NCI-H2081 (cell line): ENCODE data around the gene KCNK6.
"Not testable (repeated sequence)": the region's sequence is repeated elsewhere in the genome, so short reads cannot be mapped to it uniquely, and the experiment has no call there.

Experiments
- DNase-seq, 2 experiments: peaks; one replicate each; lab custom pipeline; 2025; lab: John Stamatoyannopoulos, UW

The KCNK6 gene

DNA sequence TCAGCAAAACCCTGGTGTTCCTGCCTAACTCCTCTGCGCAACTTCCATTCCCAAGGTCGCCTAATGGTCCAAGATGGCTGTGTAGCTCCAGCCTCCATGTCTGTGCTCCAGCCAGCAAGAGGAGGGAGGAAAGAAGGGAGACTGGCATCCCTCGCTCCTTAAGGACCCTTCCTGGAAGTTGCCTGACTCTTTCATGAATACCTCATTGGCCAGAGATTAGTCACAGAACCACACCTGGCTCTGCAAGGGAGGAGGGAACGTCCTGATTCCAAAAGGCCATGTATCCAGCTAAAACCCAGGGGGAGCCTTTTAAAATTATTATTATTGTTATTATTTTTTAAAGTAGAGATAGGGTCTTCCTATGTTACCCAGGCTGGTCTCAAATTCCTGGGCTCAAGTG lies 4.8 kb downstream of the KCNK6 start:
- no peak for DNase-seq

DNA sequence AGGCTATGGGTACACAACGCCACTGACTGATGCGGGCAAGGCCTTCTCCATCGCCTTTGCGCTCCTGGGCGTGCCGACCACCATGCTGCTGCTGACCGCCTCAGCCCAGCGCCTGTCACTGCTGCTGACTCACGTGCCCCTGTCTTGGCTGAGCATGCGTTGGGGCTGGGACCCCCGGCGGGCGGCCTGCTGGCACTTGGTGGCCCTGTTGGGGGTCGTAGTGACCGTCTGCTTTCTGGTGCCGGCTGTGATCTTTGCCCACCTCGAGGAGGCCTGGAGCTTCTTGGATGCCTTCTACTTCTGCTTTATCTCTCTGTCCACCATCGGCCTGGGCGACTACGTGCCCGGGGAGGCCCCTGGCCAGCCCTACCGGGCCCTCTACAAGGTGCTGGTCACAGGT lies 6.9 kb downstream of the KCNK6 start:
- no peak for DNase-seq

DNA sequence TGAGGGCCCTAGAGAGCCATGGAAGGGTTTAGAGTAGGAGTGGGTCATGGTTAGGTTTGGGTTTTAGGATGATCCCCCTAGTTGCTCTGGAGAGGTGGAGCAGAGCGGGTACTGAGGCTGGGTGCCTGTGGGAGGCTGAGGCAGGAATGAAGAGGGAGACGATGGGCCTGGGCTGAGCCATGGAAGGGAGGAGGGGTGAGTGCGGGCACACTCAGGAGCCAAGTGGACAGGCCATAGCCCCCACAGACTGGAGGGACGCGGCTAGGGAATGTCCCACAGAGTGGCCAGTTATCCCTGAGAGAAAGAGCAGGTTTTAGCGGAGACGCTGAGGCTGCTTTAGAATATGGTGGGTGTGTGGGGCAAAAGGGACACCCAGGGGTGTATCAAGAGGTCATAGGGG lies 10.0 kb downstream of the KCNK6 start:
- no peak for DNase-seq

DNA sequence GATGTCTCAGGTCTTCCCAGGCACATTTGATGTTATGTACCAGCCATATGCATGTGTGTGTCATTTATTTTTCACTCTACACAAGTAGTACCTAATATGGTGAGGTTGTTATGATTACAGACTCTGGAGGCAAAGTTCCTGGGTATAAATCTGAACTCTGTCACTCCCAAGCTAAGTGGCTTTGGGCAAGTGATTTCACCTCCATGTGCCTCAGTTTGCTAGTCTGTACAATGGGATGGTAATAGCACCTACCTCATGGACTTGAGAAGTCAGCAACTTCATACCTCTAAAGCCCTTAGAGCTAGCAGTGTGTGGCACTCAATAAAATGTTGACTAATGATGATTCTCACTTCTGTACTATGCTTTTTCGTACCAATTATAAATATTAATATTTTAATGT lies 12.1 kb downstream of the KCNK6 start:
- no peak for DNase-seq

DNA sequence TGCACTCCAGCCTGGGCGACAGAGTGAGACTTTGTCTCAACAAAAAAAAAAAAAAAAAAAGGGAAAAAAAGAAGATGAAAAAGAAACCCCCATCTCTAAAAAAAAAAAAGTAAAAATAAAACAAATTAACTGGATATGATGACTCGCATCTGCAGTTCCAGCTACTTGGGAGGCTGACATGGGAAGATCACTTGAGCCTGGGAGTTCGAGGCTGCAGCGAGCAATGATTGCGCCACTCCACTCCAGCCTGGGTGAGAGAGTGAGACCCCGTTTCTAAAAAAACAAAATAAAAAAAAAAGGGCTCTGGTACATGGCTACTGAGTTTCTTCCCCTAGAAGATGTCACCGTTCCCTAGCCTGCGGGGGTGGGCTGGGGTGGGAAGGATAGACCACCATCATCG lies 13.6 kb downstream of the KCNK6 start:
- DNase-seq, result no peak

DNA sequence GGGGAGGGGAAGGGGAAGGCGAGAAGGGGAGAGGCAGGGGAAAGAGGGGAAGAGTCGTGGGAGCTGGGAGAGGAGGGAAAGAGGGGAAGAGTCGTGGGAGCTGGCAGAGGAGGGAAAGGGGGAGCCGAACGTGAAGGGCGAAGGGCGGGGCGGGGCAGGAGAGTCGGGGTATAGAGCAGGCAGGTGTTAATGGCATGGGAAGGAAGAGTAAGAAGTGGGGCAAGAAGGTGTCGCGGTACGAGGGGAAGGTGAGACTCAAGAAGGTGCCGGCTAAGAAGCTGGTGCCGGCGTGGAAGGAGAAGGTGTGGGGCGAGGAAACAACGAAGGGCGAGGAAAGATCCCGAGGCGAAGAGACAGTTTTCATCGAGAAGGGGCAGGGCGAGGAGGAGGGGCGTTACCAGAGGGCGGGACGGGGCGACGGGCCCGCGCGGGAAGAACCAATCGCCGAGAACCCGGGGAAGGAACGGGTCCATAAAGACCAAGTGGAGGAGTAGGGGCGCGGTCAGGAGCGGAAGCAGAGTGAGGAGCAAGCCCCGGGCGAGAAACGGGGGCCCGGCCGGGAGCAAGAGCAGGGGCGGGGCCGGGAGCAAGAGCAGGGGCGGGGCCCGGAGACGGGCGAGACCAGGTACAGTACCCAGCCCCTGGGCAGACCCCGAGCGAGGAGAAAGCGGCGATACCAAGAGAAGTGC lies 16.4 kb downstream of the KCNK6 start:
- peak; percentile 91 to 92 for DNase-seq

DNA sequence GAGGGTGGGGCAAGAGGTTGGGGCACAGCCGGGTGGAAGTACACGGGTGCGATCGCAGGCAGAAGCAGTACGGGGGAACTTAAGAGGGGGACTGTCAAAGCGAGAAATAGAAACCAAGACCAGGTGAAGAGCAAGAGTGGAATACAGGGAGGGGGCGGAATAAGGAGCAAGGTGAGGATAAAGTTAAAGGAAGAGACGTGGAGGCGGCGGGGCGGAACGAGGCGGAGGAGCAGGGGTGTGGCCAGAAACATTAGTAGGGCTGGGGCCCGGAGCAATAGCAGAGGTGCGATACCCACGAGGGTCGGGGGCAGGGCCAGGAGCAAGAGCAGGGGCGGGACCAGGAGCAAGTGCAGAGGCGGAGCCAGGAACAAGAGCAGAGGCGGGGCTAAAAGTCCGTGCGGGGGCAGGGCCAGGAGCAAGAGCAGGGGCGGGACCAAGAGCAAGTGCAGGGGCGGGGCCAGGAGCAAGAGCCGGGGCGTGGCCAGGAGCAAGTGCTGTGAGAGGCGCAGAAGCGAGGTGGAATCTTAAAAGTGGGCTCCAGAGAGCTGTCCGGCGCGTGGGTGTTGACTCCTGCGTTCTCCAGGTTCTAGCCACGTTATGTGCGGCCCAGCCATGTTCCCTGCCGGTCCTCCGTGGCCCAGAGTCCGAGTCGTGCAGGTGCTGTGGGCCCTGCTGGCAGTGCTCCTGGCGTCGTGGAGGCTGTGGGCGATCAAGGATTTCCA lies 17.2 kb downstream of the KCNK6 start:
- DNase-seq, result peak; percentile 80 to 90

DNA sequence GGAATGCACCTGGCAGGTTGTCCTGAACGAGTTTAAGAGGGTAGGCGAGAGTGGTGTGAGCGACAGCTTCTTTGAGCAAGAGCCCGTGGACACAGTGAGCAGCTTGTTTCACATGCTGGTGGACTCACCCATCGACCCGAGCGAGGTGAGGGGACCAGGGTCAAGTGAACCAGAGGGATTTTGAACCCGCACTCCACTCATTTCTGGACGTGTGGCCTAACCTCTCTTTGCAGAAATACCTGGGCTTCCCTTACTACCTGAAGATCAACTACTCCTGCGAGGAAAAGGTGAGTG lies 17.7 kb downstream of the KCNK6 start:
- DNase-seq, result no peak

DNA sequence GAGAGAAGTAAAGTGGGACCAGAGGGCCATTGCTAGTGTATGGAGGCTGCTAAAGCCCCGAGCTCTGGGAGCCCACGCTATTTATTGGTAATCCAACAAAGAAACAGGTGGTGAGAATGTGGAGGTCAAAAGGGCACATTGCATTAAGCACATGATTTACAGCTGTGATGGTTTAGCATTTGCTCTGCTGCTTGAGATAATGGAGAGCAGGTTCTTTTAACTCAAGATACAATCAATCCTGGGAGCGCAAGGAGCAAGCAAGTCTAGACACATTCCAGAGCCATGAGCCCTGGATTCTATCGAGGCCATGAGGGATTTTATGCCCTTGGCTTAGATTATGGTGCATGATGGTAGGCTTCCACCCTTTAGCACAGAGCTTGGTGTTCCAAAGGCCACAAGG lies 19.4 kb downstream of the KCNK6 start:
- DNase-seq, result not testable (repeated sequence)

DNA sequence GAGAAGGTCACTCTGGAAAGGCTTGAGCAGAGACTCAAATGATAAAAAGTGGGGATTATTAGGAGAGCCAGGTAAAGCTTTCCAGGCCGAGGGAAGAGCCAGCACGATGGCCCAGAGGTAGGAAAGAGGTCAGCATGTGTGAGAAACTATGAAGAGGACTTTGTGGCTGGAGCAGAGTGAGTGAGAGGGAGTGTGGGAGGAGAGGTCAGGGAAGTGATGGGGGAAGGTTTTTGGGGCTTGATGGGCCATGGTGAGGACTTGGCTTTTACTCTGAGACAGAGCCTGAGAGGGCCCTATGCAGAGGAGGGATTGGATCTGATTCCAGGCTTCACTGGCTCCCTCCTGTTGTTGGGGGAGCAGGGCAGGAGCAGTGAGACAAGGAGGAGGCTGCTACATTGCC lies 21.3 kb downstream of the KCNK6 start:
- DNase-seq, result no peak

DNA sequence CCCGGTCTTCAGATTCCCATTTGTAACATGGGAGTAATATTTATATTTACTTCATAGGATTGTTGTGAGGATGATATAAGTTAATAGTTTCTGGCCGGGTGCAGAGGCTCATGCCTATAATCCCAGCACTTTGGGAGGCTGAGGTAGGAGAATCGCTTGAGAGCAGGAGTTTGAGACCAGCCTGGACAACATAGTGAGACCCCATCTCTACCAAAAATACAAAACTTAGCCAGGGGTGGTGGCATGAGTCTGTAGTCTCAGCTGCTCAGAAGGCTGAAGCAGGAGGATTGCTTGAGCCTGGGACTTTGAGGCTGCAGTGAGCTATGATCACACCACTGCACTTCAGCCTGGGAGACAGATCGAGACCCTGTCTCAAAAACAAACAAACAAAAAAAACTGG lies 27.2 kb downstream of the KCNK6 start:
- DNase-seq, result no peak

DNA sequence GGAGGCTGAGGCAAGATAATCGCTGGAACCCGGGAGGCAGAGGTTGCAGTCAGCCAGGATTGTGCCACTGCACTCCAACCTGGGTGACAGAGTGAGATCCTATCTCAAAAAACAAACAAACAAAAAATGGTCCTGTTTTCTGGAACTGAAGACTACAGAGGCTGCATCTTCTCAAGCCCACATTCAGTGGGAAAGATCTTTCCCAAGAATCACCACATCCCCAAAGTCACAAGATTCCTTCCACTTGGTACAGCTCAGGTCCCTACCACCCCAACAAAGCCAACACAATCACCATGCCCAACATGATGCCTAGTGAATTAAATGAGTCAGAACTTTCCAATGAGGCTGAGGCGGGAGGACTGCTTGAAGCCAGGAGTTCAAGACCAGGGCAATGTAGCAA lies 31.2 kb downstream of the KCNK6 start:
- no peak for DNase-seq

DNA sequence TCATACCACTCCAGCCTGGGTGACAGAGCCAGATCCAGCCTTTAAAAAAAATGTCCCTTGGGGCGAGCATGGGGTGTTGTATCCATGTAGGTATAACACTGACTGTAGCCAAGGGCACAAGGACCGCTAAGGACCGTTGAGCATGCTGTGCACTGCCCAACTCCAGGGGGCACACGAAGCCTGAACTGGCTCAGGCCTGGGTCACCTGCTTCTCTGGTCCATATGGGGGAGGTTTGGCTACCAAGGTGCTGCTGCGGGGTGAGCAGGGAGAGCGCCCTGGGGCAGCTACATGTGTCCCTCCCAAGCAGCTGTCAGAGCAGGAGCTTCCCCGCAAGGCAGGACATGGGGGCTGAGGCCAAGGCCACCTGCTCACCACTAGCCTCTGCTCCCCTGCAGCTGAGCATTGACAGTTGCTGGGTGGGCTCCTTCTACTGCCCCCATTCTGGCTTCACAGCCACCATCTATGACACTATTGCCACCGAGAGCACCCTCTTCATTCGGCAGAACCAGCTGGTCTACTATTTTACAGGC lies 32.3 kb downstream of the KCNK6 start:
- DNase-seq, result no peak

DNA sequence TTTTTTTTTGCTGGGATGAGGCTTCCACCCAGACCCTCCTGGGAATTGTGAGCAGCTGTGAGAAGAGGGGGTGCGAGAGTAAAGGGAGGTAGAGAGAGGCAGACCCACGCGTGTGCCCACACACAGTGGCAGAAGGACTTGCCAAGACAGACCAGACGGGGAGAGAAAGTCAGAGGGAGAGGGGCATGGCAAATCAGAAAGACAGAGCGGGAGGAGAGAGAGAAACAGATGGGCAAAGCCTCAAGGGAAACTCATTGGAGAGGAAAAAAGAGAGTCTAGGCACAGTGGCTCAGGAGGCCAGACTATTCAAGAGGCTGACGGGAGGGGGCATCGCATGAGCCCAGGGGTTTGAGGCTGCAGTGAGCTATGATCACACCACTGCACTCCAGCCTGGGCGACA lies 33.0 kb downstream of the KCNK6 start:
- DNase-seq, result no peak

DNA sequence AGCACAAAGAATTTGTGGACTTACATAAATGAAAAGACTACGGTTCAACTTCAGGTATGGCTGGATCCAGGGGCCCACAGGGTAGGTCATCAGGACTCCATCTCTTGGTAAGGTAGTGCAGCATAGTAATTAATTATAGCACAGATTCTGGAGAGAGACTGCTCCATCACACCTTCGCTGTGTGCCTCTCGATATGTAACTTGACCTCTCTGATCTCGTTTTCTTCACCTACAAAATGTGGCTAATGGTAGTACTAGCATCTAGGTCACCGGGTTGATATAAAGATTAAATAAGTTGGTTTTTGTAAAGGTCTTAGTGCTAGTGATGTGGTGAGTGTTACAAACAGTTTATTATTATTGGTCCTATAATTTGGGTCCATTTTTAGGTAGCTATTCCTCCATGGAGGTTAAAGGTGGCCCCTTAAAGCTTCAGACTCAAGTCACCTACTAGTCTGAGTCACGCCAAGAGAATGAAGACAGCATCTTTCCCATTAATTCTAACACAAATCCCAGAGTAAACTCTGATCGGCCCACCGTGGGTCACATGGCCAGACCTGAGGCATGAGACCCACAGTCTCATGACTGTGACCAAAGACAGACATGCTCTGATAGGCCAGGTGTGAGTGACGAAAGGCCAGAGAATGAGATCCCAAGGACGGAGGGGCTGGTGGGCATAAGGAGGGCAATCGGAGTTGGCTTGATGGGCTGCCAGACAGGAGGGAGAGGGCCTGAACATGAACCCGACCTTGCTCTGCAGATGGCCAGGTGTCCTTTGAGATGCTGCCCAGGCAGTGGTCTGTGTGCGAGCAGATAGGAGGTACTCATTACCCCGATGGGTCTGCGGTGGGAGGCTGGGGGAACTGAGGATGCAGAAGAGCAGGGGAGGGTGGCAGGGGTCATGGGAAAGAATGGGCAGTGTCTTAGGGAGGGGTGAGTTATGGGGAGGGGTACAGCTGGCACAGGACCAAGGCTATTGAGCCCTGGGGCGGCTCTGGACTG lies 36.4 kb downstream of the KCNK6 start:
- no peak for DNase-seq

DNA sequence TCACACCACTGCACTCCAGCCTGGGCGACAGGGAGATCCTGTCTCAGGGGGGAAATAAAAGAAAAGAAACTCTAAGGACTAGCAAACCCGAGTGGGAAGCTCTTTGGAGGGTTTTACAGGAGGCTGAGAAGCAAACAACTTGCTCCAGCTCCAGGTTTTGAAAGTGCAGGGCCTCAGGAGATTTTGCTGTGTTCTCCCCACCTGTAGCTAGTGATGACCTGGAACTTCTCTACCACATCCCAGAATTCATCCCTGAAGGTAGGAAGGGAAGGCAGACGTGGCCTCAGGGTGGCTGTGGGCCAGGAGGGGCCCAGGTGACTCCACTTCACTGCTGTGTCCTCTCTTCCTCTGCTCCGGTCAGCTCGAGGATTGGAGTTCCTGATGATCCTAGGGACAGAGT lies 38.4 kb downstream of the KCNK6 start:
- DNase-seq, result no peak

DNA sequence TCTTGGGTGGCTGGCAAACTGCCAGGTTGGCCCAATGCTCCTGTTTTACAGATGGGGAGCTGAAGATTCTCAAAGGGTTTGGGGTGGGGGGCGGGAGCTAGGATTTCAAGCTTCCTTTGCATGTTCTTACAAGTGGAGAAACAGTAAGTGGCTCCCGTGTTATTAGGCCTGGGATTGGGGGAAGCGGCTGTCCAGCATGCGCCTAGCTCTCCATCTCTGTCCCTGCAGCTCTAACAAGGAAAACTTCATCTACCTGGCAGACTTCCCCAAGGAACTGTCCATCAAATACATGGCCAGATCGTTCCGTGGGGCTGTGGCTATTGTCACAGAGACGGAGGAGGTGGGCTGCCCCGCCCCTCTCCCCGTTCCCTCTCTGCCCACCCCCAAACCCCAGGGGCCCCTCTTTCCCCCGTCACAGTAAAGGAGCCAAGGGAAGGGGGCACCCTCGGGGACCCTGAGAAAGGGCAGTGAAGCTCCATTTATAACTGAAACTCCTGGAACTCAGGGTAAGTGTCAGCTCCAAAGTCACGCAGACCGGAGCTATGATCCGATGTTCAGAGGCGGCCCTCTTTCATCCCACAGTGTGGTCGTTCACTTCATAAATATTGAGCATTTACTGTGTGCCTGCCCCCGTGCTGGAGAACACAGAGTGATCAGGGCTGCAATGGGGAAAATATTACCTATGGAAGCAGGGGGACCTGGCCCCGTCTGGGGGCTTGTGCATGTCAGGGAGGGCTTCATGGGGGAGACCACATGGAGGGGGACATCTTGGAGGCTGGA lies 39.8 kb downstream of the KCNK6 start:
- no peak for DNase-seq

DNA sequence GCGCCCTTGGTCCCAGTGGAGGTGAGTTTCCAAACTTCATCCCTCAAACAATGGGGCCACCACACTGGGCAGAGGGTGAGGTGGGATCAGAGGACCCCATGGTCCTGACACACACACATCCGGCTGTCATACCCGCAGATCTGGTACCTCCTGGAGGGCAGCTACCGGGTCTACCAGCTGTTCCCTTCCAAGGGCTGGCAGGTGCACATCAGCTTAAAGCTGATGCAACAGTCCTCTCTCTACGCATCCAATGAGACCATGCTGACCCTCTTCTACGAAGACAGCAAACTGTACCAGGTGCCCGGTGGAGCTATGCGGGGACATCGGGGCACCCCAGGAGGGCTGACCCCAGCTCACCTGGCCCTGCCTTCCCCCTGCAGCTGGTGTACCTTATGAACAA lies 40.7 kb downstream of the KCNK6 start:
- no peak for DNase-seq

DNA sequence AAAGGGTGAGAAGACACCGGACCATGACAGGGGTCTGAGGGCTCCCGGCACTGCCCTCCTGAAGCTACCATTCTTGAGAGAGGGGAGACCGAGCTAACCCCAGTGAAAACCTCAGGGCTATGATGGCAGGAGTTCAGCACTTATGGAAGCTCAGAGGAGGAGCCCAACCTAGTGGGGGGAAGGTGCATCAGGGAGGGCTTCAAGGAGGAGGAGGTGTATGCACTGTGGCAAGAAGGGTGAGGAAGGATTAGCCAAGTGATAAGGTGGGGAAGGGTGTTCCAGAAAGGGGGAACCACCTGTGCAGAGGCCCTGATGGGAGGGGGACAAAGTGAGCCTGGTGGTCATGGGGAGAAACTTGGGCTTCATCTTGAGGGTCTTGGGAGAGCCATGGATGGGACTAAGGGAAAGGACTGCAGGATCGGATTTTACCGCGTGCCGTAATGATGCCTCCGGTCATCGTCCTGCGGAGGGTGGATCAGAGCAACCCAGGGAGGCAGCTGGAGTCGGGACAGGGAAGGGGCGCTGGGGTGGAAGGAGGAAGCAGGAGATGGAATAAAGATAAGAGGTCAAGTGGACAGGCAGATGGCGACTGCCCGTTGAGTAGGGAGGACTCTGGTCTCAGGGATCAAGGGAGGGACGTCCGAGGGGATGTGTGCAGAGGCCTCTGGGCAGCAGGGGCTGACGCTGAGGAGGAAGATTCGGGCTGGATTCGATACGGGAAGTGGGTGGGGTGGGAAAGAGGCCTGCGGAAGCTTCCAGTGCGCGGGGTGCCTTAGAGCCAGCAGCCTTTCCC lies 41.4 kb downstream of the KCNK6 start:
- DNase-seq, result no peak

DNA sequence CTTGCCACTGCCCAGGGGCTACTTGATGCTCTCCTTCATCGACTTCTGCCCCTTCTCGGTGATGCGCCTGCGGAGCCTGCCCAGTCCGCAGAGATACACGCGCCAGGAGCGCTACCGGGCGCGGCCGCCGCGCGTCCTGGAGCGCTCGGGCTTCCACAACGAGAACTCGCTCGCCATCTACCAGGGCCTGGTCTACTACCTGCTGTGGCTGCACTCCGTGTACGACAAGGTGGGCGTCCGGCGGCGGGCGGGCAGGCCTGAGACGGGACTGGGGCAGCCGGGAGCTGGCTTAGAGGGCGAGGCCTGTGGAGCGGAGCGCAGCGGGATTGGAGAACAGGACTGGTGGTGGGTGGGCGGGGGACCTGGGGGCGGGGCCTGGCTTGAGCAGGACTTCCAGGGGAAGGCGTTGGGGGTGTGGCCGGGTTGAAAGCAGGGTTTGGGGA lies 42.0 kb downstream of the KCNK6 start:
- peak; percentile 61 to 64 for DNase-seq
